GM19468 (cell line): ENCODE results near the gene ARRDC4.

ENCODE experiments used
- ATAC-seq: cut with Tn5 transposase; IDR thresholded peaks from one replicate; pipeline ENCODE4 v1.9.1; 2021; ENCODE audit warnings: mild to moderate bottlenecking, moderate library complexity, moderate number of reproducible peaks; ENCODE audit not compliant: unreplicated experiment; ENCODE audit errors: extremely low read depth

The ARRDC4 gene, protein sequence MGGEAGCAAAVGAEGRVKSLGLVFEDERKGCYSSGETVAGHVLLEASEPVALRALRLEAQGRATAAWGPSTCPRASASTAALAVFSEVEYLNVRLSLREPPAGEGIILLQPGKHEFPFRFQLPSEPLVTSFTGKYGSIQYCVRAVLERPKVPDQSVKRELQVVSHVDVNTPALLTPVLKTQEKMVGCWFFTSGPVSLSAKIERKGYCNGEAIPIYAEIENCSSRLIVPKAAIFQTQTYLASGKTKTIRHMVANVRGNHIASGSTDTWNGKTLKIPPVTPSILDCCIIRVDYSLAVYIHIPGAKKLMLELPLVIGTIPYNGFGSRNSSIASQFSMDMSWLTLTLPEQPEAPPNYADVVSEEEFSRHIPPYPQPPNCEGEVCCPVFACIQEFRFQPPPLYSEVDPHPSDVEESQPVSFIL

DNA sequence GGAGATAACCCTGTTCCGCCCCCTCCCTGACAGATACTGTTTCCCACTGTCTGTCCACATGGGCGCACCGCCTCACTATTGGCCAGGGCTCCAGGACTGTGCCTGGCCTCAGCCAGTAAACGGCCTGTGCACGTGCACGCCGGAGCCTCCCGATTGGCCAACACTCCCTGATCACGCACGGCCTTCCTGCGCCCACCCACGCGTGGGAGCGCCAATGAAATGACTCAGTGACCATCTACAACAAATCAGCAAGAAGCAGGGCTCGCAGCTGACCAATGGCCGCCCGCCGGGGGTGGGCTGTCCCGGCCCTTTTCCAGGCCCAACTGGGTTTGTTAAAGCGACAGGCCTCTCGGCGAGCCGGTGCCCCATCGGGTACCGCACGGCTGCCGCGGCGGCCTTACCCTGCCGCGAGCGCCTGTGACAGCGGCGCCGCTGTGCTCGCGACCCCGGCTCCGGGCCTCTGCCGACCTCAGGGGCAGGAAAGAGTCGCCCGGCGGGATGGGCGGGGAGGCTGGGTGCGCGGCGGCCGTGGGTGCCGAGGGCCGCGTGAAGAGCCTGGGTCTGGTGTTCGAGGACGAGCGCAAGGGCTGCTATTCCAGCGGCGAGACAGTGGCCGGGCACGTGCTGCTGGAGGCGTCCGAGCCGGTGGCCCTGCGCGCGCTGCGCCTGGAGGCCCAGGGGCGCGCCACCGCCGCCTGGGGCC lies at the start of gene ARRDC4:
ARRDC4 (plus strand) TSS at position 340 of the 703 bp plus-strand sequence; CDS start at position 499, 159 bp downstream.
- ATAC-seq = peak; percentile 85

DNA sequence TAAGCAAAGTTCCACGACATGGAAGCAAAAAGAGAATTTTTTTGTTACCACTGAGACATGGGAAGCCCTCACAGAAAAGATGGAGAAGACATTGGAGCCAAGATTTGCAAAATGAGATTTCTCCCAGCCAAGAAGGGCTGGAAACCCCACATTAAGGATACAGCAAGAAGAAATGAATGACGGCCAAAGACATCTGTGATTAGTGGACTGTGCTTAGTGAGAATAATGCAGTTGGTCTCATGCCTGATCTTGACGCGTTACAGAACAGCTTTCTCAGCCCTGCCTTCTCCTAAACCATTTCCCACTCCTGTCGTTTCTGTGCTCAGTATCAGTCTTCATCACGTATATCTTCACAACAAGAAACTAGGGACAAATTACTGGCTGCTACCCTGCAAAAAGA lies 45.8 kb upstream of the ARRDC4 start:
- no peak for ATAC-seq

DNA sequence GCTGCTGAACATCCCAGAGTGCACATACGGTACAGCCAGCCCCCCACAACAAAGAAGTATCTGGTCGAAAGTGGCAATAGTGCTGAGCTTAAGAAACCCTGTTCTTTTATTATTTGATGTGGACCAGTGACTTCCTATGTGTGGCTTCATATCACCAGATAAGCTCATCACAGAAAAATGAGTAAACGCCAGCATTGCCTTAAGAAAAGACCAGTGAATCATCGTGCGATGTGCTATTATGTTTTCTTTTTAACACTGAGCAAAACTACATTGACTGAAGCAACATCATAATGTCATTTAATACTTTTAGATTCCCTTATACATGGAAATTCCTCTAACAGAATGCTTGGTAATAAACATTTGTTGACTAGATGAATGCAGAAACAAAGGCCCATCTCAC lies 45.2 kb upstream of the ARRDC4 start:
- no peak for ATAC-seq

DNA sequence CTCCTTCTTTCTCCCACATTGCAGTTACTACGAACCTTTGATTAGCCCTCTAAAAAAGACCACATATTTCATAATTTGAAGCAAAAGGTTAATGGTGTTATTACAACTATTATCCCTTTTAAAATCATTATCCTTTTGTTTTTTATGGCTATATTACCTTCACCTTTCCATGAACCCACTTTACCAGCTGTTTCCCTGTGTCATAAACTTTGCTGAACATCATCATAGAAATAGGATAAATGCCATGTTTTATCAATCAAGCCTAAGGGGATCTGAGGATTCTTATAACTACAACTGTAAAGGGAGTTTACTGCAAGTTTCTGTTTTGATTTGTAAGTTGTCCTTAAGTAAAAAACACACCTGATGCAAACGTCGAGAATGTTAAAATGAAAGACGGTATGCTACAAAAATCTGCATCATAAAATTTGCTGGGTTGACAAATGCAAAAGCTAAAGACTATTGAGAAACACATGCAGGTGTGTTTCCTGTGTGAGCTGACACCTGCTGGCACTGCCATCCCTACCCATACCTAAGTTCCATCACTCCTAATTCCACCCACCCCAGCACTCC lies 39.1 kb upstream of the ARRDC4 start:
- no peak for ATAC-seq

DNA sequence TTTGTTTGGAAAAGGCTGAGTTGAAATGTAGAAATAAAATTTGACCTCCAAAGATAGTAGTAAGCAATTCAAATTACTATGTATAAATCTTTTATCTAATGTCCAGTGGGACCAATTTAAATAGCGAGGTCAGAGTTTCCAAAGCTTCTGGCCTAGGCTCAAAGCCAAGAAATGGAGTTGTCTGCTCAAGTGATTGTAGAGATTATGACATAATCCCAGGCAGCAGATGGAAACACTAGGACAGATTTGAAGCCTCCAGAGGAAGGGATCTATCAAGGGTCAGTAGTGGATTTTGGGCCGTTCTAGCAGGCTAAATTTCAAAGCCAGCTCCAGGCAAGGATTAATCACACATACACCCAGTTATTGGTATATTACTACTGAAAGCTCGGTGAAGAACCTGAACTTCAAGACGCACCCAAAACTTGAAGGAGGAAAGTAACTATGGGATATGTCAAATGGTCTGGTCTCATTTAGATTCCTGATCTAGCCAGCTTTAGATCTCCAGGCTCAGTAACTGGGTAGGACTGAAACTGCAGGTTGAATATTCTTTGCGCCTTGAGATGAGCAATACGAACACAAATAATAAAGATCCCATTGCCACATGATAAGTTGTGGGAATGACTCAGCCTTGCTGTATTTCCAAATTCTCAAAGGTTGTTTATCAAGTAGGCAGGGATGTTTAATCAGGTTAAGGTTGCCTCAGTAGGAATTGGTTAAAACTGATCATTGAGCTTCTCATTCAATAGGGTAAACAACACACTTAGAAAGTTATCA lies 30.9 kb upstream of the ARRDC4 start:
- no peak for ATAC-seq

DNA sequence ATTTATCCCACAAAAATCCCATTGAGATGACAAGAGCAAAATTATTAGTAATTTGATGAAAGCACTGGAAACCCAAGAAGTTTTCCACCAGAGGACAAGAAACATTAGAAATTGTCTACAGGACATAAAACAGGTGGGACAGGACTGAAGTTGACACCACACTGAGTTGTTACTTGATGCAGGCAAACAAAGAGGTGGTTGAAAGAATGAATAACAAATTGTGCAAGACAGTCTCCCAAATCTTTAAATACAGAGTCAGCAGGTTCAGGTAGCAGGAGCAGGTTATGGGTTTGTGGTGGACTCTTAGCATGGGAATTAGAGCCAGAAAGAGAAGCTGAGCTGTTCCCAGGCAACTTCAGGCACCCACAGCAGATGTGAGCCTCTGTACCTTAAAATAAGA lies 30.3 kb upstream of the ARRDC4 start:
- no peak for ATAC-seq

DNA sequence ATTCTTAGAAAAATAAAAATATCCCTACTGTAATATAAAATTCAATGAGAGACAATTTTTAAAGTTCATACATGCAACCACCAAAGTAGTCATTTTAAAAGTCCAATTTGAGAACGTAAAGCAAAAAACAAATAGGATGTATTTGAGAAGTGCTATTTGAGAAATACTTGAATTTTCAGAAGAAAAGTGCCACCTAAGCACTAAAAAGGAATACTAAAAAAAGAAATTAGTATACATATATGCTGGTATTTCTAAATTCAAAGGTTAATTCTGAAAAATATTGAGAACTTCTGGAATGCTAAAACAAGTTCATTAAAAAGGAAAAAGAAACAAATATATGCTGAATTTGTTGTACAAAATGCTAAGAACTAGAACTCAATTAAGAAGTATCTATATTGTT lies 29.2 kb upstream of the ARRDC4 start:
- ATAC-seq = no peak

DNA sequence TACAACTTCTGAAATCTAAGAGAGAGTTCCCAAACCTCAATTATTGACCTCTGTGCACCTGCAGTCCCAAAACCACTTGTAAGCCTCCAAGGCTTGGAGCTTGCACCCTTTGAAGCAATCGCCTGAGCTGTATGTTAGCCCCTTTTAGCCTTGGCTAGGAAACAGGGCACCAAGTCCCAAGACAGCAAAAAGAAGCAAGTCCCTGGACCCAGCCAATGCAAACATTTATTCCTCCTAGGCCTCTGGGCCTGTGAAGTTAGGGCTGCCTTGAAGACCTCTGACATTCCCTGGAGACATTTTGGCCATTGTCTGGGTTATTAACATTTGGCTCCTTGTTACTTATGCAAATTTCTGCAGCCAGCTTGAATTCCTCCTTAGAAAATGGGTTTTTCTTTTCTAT lies 26.9 kb upstream of the ARRDC4 start:
- no peak for ATAC-seq

DNA sequence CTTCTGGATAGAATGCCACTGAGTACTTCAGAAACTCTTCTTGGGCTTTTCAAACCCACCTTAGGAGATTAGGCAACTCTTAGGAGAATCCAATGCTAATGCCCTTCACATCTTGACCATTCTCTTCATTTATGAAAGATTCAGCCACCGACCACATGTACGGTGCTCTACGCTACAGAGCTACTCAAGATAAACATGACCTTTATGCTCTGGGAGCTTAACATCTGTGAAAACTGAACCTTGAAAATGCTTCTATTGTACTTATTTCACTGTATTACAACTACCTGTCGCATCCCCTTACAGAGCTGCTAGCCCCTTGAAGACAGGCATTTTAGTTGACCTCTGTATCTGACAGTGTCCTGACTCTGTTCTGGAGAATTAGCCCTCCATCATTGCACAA lies 19.5 kb upstream of the ARRDC4 start:
- ATAC-seq = no peak

DNA sequence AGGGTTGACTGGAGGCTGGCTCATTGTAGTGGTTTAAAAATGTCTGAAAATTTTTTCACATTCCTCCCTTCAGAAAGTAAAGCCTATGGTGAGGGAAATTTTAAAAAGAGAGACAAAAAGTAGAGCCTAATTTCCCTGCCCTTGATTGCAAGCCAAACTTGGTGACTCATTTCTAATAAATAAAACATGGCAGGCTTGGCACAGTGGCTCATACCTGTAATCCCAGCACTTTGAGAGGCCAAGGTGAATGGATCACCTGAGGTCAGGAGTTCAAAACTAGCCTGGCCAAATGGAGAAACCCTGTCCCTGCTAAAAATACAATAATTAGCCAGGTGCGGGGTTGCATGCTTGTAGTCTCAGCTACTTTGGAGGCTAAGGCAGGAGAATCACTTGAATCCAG lies 18.9 kb upstream of the ARRDC4 start:
- ATAC-seq = no peak

DNA sequence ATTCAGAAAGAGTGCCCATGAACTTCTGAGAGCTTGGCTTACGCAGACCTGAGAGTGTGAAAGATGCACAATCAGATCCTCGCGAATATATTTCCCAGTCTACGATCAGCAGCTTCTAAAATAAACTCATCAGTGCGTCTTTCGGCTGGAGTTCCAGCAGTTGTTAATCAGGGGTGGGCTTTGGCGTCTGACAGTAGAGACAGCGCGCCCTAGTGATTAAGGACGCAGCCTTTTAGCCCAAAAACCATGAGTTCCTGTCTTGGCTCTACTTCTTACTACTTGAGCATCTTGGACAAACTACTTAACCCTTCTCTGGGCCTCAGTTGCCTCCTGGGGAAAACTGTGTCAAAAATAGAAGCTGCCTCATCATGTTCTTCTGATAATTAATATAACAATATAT lies 15.8 kb upstream of the ARRDC4 start:
- no peak for ATAC-seq

DNA sequence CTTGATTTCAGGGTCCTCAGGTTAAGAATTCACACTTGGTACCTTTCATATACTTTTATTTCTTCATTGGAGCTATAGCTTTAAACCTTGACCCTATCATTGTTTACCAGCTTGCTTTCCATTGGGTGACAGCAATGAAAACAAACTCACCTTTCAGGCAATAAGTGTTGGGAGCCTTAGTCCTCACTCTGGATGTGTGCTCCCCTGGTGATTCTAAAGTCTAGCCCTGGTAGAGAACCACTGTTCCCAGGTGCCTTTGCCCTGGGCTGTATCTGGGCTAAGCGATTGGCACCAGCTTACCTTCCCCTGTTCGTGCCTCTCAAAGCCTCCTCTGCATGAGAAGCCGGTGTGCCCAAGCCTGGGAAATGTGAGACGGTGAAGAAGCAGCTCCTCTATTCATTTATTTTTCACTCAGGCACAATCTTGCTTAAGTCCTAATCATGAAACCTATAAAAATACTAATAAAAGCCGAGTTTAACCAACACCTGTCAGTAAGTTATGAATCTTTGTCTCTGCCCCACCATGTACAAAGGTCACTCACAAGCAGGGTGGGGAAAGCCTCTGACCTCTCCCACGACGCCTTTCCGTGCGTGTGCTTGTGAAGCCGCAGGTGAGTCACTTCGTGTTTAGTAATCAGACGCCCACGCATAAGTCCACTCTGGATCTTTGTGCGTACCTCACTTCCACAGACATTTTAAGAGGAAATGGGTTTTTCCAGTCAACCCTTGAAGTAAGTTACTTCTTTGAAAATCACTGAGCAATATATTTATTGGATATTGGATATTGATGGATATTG lies 12.8 kb upstream of the ARRDC4 start:
- no peak for ATAC-seq

DNA sequence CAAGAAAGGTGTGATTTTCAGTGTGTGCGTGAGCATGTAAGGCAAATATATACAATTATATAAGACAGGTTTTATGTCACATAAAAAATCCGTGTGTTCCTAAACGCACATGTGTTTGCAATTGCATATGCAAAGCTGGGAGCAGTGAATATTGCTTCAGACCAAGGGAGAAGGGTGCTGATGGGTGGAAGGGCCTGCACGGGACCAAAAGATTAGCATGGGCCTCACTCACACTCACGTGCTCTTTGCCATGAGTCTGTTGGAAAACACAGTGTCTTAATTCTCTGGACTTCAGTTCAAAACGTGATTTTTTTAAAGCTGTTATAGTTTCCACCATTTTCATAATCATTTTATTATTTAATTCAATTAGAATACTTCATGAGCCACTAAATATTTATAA lies 7.2 kb upstream of the ARRDC4 start:
- no peak for ATAC-seq

DNA sequence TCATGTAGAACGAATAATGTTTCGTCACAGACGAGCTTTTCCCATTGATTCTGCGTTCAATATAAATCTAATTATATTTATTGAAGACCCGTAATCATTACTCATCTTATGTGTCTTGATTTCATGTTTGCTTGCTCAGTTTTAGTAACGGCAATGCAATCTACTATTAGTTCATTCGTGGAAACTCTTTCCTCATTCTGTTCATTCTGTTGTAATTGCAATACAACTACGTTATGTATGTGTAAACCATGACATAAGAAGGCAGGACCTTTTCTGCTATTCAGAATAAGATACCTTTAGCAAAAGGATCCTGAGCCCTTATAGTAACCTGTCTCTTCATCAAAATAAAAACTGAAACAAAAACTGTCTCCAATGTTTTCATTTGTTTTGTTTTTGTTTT lies 6.8 kb upstream of the ARRDC4 start:
- ATAC-seq = no peak

DNA sequence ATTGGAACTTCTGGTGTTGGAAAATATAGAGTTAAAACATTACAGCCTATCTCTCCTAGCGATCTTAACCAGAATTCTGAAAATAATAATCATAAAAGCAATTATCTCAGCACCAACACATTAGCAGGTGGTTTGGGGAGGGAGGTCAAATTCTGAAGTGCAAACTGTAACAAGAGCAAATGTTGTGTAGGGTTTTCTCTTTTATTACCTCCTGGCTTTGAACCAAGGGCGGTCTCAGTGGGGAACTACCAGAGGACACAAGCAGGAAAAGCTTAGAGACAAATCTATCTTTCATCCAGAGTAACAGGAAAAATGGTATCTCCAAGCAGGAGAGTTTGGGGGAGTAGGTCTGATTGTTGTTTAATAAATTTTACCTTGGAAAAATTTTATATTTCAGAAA lies 5.5 kb upstream of the ARRDC4 start:
- ATAC-seq = no peak

DNA sequence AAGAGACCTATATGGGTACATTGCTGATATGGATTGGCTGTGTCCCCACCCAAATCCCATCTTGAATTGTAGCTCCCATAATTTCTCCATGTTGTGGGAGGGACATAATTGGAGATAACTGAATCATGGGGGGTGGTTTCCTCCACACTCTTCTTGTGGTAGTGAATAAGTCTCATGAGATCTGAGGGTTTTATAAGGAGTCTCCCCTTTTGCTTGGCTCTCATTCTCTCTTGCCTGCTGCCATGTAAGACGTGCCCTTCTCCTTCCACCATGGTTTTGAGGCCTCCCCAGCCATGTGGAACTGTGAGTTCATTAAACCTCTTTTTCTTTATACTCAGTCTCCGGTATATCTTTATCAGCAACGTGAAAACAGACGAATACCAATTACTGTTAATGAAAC lies 5.0 kb upstream of the ARRDC4 start:
- no peak for ATAC-seq

DNA sequence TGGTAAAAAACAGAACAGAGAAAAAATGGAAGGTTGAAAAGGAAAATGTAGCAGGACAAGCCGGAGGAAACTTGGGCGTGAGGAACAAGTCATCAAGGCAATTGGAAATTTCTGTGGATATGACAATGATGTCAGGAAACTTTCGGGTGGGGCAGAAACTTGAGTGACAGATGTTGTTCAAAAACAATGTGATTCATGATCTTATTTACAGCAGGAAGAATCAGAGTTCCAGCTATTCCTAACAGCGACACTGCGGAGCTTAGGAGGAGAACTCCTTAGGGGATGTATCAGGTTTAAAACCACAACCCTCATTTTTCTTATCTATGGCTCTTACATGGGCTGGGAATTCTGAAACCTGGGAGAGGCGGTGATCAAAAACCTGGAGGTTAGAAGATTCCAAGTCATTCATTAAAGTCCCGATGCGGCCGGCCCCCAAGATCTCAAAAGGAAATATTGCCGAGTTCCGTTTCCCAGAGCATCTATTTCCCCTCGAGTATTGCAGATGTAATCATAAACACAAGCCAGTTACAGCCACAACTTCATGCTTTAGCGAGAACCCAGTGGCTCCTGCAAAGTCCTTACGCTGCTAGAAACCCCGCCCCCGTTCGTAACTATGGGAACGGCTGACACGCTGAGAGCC lies 659 bp upstream of the ARRDC4 start:
- ATAC-seq = no peak

DNA sequence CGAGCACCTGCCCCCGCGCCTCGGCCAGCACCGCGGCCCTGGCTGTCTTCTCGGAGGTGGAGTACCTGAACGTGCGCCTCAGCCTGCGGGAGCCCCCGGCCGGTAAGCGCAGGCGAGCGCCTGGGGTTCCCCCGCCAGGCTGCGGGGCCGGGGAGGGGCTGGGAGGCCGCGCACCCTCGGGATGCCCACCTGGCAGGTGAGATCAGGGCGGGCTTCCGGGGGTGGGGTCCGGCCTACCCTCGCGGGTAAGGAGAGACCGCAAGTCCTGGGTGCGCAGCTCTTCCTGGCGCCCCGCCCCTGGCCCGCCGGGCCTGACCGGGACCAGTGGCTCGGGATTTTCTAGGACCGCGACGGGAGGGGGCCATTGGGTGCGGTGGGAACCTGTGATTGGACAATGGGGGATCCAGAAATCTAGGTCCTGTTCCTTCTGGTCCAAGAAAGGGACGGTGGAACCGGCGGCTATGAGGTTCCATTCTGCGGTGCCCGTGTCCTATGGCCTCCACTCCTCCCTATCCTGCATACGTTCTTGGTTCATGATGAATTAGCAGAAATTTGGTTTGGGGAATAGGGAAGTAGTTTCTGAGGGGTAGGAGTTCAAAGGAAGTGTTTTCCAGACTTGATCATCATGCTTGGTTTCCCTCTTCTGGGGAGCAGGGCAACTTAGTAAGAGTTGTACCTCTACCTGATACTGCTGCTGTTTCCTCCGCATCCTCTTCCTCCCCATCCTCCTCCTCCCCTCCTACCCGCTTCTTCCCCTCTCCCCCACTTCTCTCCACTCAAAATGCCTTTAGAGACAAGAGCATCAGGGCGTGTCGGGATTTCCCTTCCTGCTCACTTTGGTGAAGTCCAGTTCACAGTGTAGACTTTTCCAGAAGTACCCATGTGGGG lies 808 bp downstream of the ARRDC4 start:
- ATAC-seq = no peak
